IPS-NIHi7 (cell line): ENCODE data around the gene TUBB1.
"Not testable (repeated sequence)": the region's sequence is repeated elsewhere in the genome, so short reads cannot be mapped to it uniquely, and the experiment has no call there.

Experiments used
- DNase-seq: peaks from one replicate; pipeline ENCODE4 v3.0.0; 2012; ENCODE audit warnings: mixed read lengths; ENCODE audit errors: extremely low spot score

Gene TUBB1

GRCh38 chr20:59005523-59006166 is 13.6 kb upstream of the TUBB1 start:
- DNase-seq, result no peak

GRCh38 chr20:59006167-59006863 is 12.9 kb upstream of the TUBB1 start:
- DNase-seq, result no peak

GRCh38 chr20:59006864-59007664 is 12.2 kb upstream of the TUBB1 start, which contains the start of gene CTSZ:
Gene CTSZ, minus strand, starts transcription at chr20:59007254. Its CDS starts 126 bp downstream, at chr20:59007128.
- peak; percentile 91 for DNase-seq

- no peak for DNase-seq
These were observed 11.3 kb upstream of the TUBB1 start for GRCh38 chr20:59007665-59008511.

- no peak for DNase-seq
These were observed 10.4 kb upstream of the TUBB1 start for GRCh38 chr20:59008715-59009336.

- no peak for DNase-seq
These were observed 8.8 kb upstream of the TUBB1 start for GRCh38 chr20:59010321-59010994.

GRCh38 chr20:59010995-59011873 is 8.0 kb upstream of the TUBB1 start:
- DNase-seq, result no peak

- DNase-seq, result not testable (repeated sequence)
These were observed 7.4 kb upstream of the TUBB1 start for GRCh38 chr20:59011874-59012157.

GRCh38 chr20:59013031-59013951 is 5.9 kb upstream of the TUBB1 start:
- no peak for DNase-seq

- DNase-seq, result peak; percentile 0
These were observed 5.1 kb upstream of the TUBB1 start for GRCh38 chr20:59013959-59014608.

GRCh38 chr20:59014680-59015389 is 4.4 kb upstream of the TUBB1 start:
- no peak for DNase-seq

GRCh38 chr20:59015411-59015810 is 3.8 kb upstream of the TUBB1 start:
- DNase-seq, result peak; percentile 1

GRCh38 chr20:59015812-59016711 is 3.2 kb upstream of the TUBB1 start:
- peak; percentile 3 for DNase-seq

- no peak for DNase-seq
These were observed 2.3 kb upstream of the TUBB1 start for GRCh38 chr20:59016795-59017492.

- DNase-seq, result peak; percentile 1
These were observed 1.6 kb upstream of the TUBB1 start for GRCh38 chr20:59017493-59018231.
